ENCODE results near the gene TMEM248.
A peak's percentile ranks its signal among the peaks of the same experiment; 100 is the strongest.

Gene TMEM248

GRCh38 chr7:66894463-66895080 is 26.5 kb upstream of the TMEM248 start:
- no peak overlapping the region for H3K9ac ChIP-seq (ENCODE audit: low read length)
- no peaks in the 10 kb centered on the region for H3K79me2 ChIP-seq (ENCODE audit: low read length)
- no peaks in the 10 kb centered on the region for H4K20me1 ChIP-seq (ENCODE audit: insufficient read depth, low read length)
- H3K4me1 ChIP-seq (ENCODE audit: low read length) = no peaks in the 10 kb centered on the region
- H3K9me3 ChIP-seq (ENCODE audit: insufficient read depth, low read length) = no peaks in the 10 kb centered on the region
- peaks cover 2% of the 10 kb centered on the region for H3K36me3 ChIP-seq (replicated peaks; ENCODE audit: low read depth, low read length)
- no peak overlapping the region for H3K27ac ChIP-seq (ENCODE audit: low read length)
- no peak overlapping the region for H3K4me2 ChIP-seq (ENCODE audit: low read length)
- no peak overlapping the region for H3K4me3 ChIP-seq (ENCODE audit: low read length)
- no peak overlapping the region for H2AFZ ChIP-seq (ENCODE audit: low read depth, low read length)
- no peaks in the 10 kb centered on the region for H3K27me3 ChIP-seq (ENCODE audit: low read depth, low read length)
- TF ChIP-seq CTCF (IDR thresholded peaks at IDR 0.05; ENCODE audit: low read depth, low read length) (peak; percentile 57), EZH2phosphoT487 (IDR thresholded peaks at IDR 0.05; ENCODE audit: low read depth) (no peak)

GRCh38 chr7:66896441-66896840 is 24.6 kb upstream of the TMEM248 start:
- H3K9ac ChIP-seq (ENCODE audit: low read length) = no peak overlapping the region
- no peaks in the 10 kb centered on the region for H3K9me3 ChIP-seq (ENCODE audit: insufficient read depth, low read length)
- no peak overlapping the region for H3K4me2 ChIP-seq (ENCODE audit: low read length)
- no peak for TF ChIP-seq CTCF (IDR thresholded peaks at IDR 0.05; ENCODE audit: low read depth, low read length)
- no peak for TF ChIP-seq EZH2phosphoT487 (IDR thresholded peaks at IDR 0.05; ENCODE audit: low read depth)
- no peaks in the 10 kb centered on the region for H3K27me3 ChIP-seq (ENCODE audit: low read depth, low read length)
- H3K27ac ChIP-seq (ENCODE audit: low read length) = no peak overlapping the region
- H3K4me1 ChIP-seq (ENCODE audit: low read length) = no peaks in the 10 kb centered on the region
- H3K79me2 ChIP-seq (ENCODE audit: low read length) = no peaks in the 10 kb centered on the region
- H3K4me3 ChIP-seq (ENCODE audit: low read length) = no peak overlapping the region
- no peak overlapping the region for H2AFZ ChIP-seq (ENCODE audit: low read depth, low read length)
- H3K36me3 ChIP-seq (replicated peaks; ENCODE audit: low read depth, low read length) = peaks cover 6% of the 10 kb centered on the region
- no peaks in the 10 kb centered on the region for H4K20me1 ChIP-seq (ENCODE audit: insufficient read depth, low read length)

- TF ChIP-seq EZH2phosphoT487 (IDR thresholded peaks at IDR 0.05; ENCODE audit: low read depth) (no peak), CTCF (IDR thresholded peaks at IDR 0.05; ENCODE audit: low read depth, low read length) (no peak)
- H4K20me1 ChIP-seq (ENCODE audit: insufficient read depth, low read length) = no peaks in the 10 kb centered on the region
- H3K79me2 ChIP-seq (ENCODE audit: low read length) = no peaks in the 10 kb centered on the region
- H3K9me3 ChIP-seq (ENCODE audit: insufficient read depth, low read length) = no peaks in the 10 kb centered on the region
- no peaks in the 10 kb centered on the region for H3K27me3 ChIP-seq (ENCODE audit: low read depth, low read length)
- peaks cover 6% of the 10 kb centered on the region for H3K36me3 ChIP-seq (replicated peaks; ENCODE audit: low read depth, low read length)
- H2AFZ ChIP-seq (ENCODE audit: low read depth, low read length) = no peak overlapping the region
- no peak overlapping the region for H3K27ac ChIP-seq (ENCODE audit: low read length)
- H3K4me1 ChIP-seq (ENCODE audit: low read length) = no peaks in the 10 kb centered on the region
- no peak overlapping the region for H3K9ac ChIP-seq (ENCODE audit: low read length)
- no peak overlapping the region for H3K4me2 ChIP-seq (ENCODE audit: low read length)
- no peak overlapping the region for H3K4me3 ChIP-seq (ENCODE audit: low read length)
Measured at GRCh38 chr7:66899552-66900280, 21.3 kb upstream of the TMEM248 start.

GRCh38 chr7:66901941-66902843 is 18.8 kb upstream of the TMEM248 start:
- H3K4me1 ChIP-seq (ENCODE audit: low read length) = no peaks in the 10 kb centered on the region
- TF ChIP-seq CTCF (IDR thresholded peaks at IDR 0.05; ENCODE audit: low read depth, low read length) = no peak
- no peak for TF ChIP-seq EZH2phosphoT487 (IDR thresholded peaks at IDR 0.05; ENCODE audit: low read depth)
- H3K4me3 ChIP-seq (ENCODE audit: low read length) = no peak overlapping the region
- no peaks in the 10 kb centered on the region for H3K79me2 ChIP-seq (ENCODE audit: low read length)
- H2AFZ ChIP-seq (ENCODE audit: low read depth, low read length) = no peak overlapping the region
- no peaks in the 10 kb centered on the region for H4K20me1 ChIP-seq (ENCODE audit: insufficient read depth, low read length)
- H3K9me3 ChIP-seq (ENCODE audit: insufficient read depth, low read length) = no peaks in the 10 kb centered on the region
- no peak overlapping the region for H3K4me2 ChIP-seq (ENCODE audit: low read length)
- no peak overlapping the region for H3K9ac ChIP-seq (ENCODE audit: low read length)
- no peaks in the 10 kb centered on the region for H3K27me3 ChIP-seq (ENCODE audit: low read depth, low read length)
- peaks cover 6% of the 10 kb centered on the region for H3K36me3 ChIP-seq (replicated peaks; ENCODE audit: low read depth, low read length)
- H3K27ac ChIP-seq (ENCODE audit: low read length) = no peak overlapping the region
